KOPT-K1 (cell line): ENCODE measurements around the gene MYEOV.
A peak's percentile ranks its signal among the peaks of the same experiment; 100 is the strongest.

Source experiments
- H3K27ac ChIP-seq: fragments of 200-600 bp; sonication (generic); 2 replicates; pipeline ENCODE4 v1.5.1; 2016; ENCODE audit warnings: antibody characterized with exemption, mild to moderate bottlenecking, low read depth, low read length; ENCODE audit not compliant: poor library complexity, severe bottlenecking
- H3K36me3 ChIP-seq: fragments of 200-600 bp; sonication (generic); 2 replicates; pipeline ENCODE4 v1.5.1; 2017; ENCODE audit warnings: antibody characterized with exemption, mild to moderate bottlenecking, low read length, moderate library complexity; ENCODE audit not compliant: insufficient read depth
- H3K9me3 ChIP-seq: fragments of 200-600 bp; sonication (generic); 2 replicates; pipeline ENCODE4 v1.5.1; 2017; ENCODE audit warnings: antibody characterized with exemption, low read length, mild to moderate bottlenecking; ENCODE audit not compliant: insufficient read depth, poor library complexity, severe bottlenecking

Gene MYEOV

DNA sequence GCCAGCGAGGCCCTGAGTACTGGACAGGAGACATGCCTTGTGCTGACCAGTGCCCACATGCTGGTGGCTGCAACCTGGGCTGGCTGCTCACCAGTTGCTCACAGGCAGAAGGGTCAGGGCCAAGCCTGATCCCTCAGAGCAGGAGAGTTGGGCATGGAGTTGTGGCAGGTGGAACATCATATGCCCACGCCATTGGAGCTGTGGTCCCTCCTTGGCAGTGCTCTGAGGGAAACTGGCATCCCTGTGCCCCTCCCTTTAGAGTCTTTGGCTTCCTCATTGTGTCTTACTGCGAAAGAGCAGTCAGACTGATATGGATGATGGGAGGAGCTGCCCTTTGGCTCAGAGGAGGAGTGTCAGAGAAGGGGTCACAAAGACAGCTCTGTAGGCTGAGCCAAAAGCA lies 3.1 kb upstream of the MYEOV start:
- no peaks in the 10 kb centered on the region for H3K9me3 ChIP-seq
- H3K36me3 ChIP-seq, result no peaks in the 10 kb centered on the region
- no peak overlapping the region for H3K27ac ChIP-seq

DNA sequence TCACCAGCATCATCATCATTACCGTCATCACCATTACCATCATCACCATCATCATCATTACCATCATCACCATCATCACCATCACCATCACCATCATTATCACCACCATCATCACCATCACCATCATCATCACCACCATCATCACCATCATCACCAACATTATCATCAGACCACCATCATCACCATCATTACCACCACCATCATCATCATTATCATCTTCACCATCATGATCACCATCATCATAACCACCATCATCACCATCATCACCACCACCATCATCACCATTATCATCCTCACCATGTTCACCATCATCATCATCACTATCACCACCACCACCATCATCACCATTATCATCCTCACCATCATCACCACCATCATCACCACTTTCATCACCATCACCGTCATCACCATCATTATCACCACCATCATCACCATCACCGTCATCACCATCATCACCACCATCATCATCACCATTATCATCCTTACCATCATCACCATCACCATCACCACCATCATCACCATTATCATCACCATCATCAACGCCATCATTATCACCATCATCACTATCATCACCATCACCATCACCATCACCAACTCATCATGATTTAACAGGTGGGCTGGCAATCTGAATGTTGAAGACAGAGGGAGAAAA lies 2.4 kb upstream of the MYEOV start:
- H3K9me3 ChIP-seq, result no peaks in the 10 kb centered on the region
- H3K27ac ChIP-seq, result no peak overlapping the region
- H3K36me3 ChIP-seq, result no peaks in the 10 kb centered on the region

DNA sequence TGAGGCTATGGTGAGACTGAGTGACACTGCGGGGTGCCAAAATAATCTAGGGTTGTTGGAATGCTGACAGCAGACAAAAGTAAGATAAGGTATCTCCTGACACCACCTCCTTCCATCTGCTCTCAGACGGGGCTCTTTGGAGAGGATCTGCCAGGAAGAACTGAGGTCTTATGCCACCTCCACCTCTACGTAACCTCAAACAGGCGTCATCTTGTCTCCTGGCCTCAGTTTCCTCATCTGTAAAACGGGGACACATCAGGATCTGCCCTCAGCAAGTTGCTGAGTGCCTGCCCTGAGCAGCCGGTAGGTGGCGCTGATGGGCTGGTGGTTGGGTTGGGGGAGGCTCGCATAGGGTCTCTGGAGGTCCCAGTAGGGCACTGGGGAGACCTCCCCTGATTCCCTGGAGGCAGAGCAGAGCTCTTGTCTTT lies 1.7 kb upstream of the MYEOV start:
- H3K36me3 ChIP-seq, result no peaks in the 10 kb centered on the region
- H3K9me3 ChIP-seq, result no peaks in the 10 kb centered on the region
- no peak overlapping the region for H3K27ac ChIP-seq

DNA sequence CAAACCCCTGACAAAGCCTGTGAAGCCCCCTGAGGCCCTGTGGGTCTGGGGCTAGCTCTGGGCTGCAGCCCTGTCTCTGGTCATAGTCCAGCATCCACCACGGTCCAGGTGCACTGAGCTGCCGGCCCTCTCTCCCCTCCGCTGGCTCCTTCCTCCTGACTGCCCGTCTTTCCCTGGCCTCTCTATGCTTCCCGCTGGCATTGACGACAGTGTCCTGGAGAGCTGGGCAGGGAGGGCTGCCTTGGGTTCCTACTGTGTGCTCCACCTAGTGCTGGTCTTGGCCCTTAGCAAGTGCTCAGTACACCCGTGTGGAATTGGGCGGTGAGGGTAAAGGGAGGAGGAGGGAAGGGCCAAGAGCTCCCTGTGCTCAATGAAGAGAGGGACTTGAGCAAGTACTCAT lies 868 bp upstream of the MYEOV start:
- Histone ChIP-seq H3K27ac (no peak overlapping the region), H3K36me3 (no peaks in the 10 kb centered on the region), H3K9me3 (no peaks in the 10 kb centered on the region)

DNA sequence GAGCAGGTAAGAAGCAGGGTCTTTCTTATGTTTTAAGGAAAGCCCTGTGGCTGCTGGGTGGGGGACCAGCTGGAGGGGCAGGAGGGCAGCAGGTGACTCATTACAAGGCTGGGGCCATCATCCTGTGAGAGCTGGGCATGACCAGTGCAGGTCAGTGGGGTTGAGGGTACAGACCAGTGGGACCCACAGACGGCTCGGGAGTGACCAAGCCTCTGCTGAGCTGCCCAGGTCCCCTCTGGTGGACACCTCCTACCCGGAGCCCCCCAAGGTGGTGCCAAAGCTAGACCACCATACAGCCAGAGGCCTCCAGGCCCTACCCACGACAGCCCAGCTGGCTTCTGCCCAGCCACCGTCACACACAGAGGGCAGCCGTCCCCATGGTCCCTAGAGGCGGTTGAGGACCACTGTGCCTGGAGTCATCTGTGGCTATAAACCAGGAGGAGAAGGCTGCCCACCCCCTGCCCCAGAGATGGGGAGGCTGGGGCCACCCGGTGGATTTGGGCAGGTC lies 670 bp downstream of the MYEOV start:
- Histone ChIP-seq H3K36me3 (no peaks in the 10 kb centered on the region), H3K9me3 (no peaks in the 10 kb centered on the region), H3K27ac (no peak overlapping the region)

DNA sequence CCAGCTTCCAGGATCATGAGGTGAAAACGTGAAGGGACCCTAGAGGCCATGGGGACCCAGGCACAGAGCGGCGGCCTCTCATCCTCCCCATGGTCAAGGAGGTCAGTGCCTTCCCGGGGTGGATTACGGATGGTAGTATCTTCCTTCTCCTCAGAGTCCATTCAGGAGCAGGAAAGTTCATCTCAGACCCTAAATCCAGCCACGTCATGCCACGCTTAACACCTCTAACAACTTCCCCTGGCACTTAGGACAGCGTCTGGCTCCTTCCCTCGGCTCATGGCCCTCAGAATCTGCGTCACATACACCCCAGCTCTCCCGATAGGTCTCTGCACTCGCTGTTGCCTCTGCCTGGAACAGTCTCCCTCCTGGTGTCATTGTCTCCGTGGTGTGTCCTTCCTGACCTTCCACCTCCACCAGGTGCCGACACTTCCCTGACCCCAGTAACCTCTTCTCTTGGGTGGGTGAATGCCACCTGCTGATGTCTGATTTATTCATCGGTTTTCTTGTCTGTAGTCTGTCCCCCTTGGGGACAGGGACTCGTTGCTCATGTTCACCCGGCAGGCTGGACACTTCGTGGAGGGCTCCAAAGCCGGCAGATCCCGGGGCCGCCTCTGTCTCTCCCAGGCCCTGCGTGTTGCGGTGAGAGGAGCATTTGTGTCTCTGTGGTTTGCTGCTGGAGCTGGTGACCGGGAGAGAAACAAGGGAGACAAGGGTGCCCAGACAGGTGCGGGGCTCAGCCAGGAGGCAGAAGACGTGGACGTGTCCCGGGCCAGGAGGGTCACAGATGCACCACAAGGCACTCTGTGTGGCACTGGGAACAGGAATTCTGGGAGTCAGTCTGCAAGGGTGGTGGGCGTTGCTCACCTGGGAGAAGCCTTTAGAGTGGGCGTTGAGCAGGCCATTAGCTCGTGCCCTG lies 1.4 kb downstream of the MYEOV start:
- no peak overlapping the region for H3K27ac ChIP-seq
- H3K36me3 ChIP-seq, result no peaks in the 10 kb centered on the region
- no peaks in the 10 kb centered on the region for H3K9me3 ChIP-seq

DNA sequence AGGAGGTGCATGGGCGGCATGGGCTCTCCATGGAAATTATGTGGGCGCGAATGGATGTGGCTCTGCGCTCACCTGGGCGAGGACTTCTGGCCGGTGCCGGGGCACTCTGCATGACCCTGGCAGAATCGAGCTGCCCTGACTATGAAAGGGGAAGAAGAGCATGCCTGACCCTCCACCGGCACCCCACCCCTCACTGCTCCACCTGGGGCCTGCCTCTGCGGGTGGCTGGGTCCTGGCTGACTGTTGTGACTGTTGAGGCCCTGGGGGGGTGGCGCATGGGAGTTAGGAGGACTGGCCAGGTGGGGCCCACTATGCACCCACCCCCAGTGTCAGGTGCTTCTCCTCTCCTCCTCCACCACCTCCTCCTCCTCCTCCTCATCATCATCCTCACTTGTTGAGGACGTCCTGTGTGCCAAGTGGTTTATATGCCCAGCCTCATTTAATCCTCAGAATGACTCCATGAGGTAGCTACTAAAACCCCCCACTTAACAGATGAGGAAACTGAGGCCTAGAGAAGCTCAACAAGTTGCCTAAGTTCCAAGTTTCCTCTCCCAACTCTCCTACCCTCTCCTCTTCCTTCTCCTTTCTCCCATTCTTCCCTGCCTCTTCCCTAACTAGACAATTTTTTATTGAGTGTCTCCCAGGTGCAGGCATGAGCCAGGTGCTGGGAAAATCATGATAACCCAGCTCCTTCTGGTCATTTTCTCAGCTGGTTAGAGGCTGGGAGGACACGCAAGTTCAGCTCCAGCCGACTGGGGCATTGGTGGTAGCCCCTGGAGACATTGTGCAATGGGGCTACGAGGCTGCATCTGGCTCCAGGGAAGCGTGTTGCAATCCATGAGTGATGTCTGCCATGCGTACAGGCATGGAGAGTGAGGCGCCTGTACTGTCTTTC lies 2.3 kb downstream of the MYEOV start:
- Histone ChIP-seq H3K36me3 (no peaks in the 10 kb centered on the region), H3K27ac (peak overlapping the region; percentile 41)

DNA sequence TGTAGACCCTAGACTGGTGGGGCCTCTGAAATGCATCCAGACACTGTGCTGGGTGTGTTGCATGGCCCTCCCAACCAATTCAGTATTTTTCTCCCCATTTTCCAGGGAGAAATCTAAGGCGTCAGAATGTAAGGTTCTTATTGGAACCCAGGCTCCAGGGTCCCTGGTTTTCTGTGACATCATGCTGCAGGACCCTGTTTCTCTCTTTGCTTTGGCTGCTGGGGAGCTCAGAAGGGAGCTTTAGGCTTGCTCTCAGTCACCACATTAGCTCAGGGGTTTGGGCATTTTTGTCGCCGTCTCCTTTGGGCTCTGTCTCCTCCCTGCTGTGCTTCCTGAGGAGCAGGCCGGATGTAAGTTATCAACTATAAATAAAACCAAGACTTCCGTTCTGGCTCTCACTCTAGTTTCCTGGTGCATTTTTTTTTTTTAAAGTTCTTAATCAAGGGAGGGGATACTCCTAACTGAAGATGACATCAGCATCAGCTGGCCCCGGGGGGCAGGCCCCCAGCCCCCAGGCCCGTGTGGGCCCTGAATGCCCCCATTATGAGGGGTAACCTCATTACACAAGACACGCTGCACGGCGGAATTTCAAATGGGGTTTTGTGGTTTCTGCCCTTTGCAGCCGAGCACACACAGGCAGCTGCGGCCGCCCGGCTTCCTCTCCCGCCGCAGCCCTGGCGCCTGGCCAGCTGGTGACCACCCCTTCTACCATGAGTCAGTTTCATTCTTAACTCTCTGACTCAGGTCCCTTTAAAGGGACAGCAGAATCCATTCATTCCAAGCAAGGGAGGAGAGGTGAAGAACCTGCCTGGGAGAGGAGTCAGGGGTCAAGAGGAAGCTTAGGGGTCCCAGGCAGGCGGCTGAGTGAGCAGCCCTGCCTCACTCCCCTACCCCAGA lies 3.2 kb downstream of the MYEOV start:
- Histone ChIP-seq H3K36me3 (no peaks in the 10 kb centered on the region), H3K9me3 (no peaks in the 10 kb centered on the region), H3K27ac (peak overlapping the region; percentile 41)

More for the DNA sequence above, 2.3 kb downstream of the MYEOV start:
- no peaks in the 10 kb centered on the region for H3K9me3 ChIP-seq

DNA sequence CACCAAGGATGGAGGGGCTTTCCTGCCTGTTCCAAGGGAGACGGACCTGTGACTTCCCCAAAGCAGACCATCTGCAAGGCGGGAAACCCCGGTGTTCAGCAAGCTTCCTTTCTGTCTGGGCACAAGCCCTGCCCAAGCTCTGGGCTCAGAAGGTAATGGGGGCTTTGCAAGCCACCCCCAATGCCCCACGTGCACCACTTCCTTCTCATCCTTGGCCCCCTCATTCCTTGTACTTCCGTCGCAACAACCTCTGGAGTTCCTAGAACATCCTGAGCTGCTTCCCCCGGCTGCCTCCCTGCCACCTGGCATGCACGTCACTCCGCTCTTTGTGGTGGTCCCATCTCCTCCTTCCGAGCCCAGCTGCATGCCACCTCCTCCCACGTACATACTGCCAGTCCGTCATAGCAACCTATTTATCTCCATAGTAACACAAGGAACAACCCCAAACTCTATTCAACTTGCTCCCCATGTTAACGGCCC lies 3.9 kb downstream of the MYEOV start:
- no peaks in the 10 kb centered on the region for H3K9me3 ChIP-seq
- peak overlapping the region; percentile 41 for H3K27ac ChIP-seq
- H3K36me3 ChIP-seq, result no peaks in the 10 kb centered on the region

DNA sequence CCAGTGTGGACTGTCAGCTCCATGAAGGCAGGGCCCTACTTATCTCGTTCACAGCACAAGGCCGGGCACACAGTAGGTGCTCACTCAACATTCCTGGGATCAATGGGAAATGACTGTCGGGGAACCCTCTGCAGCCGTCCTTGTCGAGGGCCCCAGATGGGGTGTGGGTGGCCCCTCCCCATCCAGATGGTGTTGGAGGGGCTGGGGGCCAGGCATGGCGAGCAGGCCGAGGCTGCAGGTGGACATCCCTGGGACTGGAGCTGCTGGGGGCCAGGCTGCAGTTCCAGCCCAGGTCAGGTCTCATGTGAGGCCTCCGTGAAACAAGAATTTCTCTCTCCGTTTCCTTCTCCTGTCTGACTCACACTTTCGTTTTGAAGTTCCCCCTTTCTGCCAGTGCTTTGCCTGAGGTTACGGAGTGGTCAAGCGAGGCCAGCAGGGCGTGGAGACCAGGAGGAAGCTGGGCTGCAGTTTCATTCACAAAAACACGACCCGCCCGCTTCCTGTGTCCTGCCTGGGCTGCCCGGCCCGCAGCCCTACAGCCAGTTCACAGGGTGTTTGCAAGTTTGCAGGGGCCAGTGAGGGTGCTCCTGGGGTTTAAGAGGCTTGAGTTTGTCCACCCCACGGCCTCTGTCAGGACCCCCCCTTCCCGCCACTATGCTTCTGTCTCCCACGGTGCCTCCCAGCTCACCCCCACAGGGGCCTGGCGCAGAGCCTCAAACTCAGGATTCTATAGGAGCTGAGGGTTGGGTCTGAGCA lies 4.5 kb downstream of the MYEOV start:
- Histone ChIP-seq H3K9me3 (no peaks in the 10 kb centered on the region), H3K36me3 (no peaks in the 10 kb centered on the region), H3K27ac (no peak overlapping the region)

DNA sequence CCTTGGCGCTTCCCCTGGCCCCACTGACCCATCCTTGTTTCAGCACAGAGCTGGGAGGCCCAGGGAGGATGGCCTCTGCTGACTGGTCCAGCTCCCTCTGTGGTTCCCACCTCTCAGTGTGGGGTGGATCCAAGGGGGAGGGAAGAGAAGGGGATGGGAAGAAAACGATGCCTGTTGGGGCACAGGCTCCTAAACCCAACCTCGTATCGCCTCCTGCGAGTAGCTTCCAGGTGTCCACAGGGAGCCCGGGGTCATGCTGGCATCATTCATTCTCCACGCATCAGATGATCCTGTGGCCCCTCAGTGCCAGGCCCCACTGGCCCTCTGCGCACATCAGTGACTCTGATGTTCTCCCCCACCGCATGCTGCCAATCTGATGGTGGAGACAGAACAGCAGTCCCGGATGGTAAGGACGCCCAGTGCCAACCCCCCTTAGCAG lies 5.1 kb downstream of the MYEOV start:
- H3K9me3 ChIP-seq, result no peaks in the 10 kb centered on the region
- H3K27ac ChIP-seq, result no peak overlapping the region
- H3K36me3 ChIP-seq, result no peaks in the 10 kb centered on the region

DNA sequence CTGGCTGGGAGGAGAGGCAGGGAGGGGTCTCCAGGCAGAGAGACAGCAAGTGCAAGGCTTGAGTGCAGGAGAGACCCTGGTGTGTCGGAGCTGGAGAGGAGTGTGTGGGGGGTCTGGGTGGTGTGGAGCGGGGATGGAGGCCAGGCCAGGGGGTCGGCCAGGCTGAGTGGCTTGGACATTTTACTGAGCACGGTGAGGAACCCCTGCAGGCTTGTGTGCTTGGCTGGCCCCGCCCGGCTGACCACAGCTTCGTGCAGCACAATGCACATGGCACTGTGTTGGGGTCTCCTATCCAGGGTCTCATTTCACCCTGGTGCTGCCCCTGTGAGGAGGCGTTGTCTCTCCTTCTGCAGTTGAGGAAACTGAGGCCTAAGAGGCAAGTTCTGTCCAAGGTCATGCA lies 5.6 kb downstream of the MYEOV start:
- no peaks in the 10 kb centered on the region for H3K9me3 ChIP-seq
- no peaks in the 10 kb centered on the region for H3K36me3 ChIP-seq
- H3K27ac ChIP-seq, result no peak overlapping the region
